ENCODE measurements around the gene SLC2A11.
A peak's percentile ranks its signal among the peaks of the same experiment; 100 is the strongest.

The SLC2A11 gene

GRCh38 chr22:23834793-23835483 lies 22.7 kb upstream of the SLC2A11 start:
- no peak overlapping the region for H3K9ac ChIP-seq (ENCODE audit: low read length)
- H4K20me1 ChIP-seq (ENCODE audit: low read depth, low read length): peaks cover 3% of the 10 kb centered on the region; the same call in 1 of the 2 replicates
- peak overlapping the region; percentile 90; the same call in 1 of the 2 replicates for H3K27ac ChIP-seq (ENCODE audit: low read depth, low read length)
- H2AFZ ChIP-seq (ENCODE audit: low read depth, low read length, severe bottlenecking): no peak overlapping the region
- H3K36me3 ChIP-seq (ENCODE audit: low read length): no peaks in the 10 kb centered on the region
- H3K27me3 ChIP-seq (ENCODE audit: low read length): no peaks in the 10 kb centered on the region
- TF ChIP-seq CTCF (IDR thresholded peaks at IDR 0.05; ENCODE audit: insufficient read depth, low read length, poor library complexity, severe bottlenecking): no peak
- TF ChIP-seq EZH2phosphoT487 (conservative IDR thresholded peaks at IDR 0.05; ENCODE audit: low read length): no peak
- no peak overlapping the region for H3K4me2 ChIP-seq (ENCODE audit: low read depth, low read length, poor library complexity, severe bottlenecking)
- no peaks in the 10 kb centered on the region for H3K9me2 ChIP-seq (replicated peaks; ENCODE audit: insufficient read depth, low read length)
- peaks cover 25% of the 10 kb centered on the region; the same call in 1 of the 2 replicates for H3F3A ChIP-seq (ENCODE audit: insufficient read depth)
- H3K4me3 ChIP-seq (ENCODE audit: insufficient read depth, low read length, poor library complexity, severe bottlenecking): no peak overlapping the region
- no peaks in the 10 kb centered on the region for H3K9me3 ChIP-seq (ENCODE audit: insufficient read depth, low read length)
- H3K79me2 ChIP-seq (ENCODE audit: insufficient read depth, low read length): peaks cover 23% of the 10 kb centered on the region

- Histone ChIP-seq H3K9me3 (ENCODE audit: insufficient read depth, low read length) (no peaks in the 10 kb centered on the region), H3K27ac (ENCODE audit: low read depth, low read length) (peak overlapping the region; percentile 90), H3F3A (ENCODE audit: insufficient read depth) (peaks cover 20% of the 10 kb centered on the region; the same call in 1 of the 2 replicates), H4K20me1 (ENCODE audit: low read depth, low read length) (no peaks in the 10 kb centered on the region; the same call in 1 of the 2 replicates), H3K9me2 (replicated peaks; ENCODE audit: insufficient read depth, low read length) (no peaks in the 10 kb centered on the region), H3K4me3 (ENCODE audit: insufficient read depth, low read length, poor library complexity, severe bottlenecking) (no peak overlapping the region), H2AFZ (ENCODE audit: low read depth, low read length, severe bottlenecking) (no peak overlapping the region), H3K27me3 (ENCODE audit: low read length) (no peaks in the 10 kb centered on the region), H3K79me2 (ENCODE audit: insufficient read depth, low read length) (peaks cover 16% of the 10 kb centered on the region), H3K9ac (ENCODE audit: low read length) (no peak overlapping the region), H3K36me3 (ENCODE audit: low read length) (no peaks in the 10 kb centered on the region), H3K4me2 (ENCODE audit: low read depth, low read length, poor library complexity, severe bottlenecking) (no peak overlapping the region)
- TF ChIP-seq EZH2phosphoT487 (conservative IDR thresholded peaks at IDR 0.05; ENCODE audit: low read length) (no peak), CTCF (IDR thresholded peaks at IDR 0.05; ENCODE audit: insufficient read depth, low read length, poor library complexity, severe bottlenecking) (no peak)
Measured at GRCh38 chr22:23835484-23836144, 22.1 kb upstream of the SLC2A11 start.

- Histone ChIP-seq H3K9me2 (replicated peaks; ENCODE audit: insufficient read depth, low read length) (no peaks in the 10 kb centered on the region), H3K36me3 (ENCODE audit: low read length) (no peaks in the 10 kb centered on the region), H3K27me3 (ENCODE audit: low read length) (no peaks in the 10 kb centered on the region), H3K9ac (ENCODE audit: low read length) (no peak overlapping the region), H3K27ac (ENCODE audit: low read depth, low read length) (peak overlapping the region; percentile 90), H3F3A (ENCODE audit: insufficient read depth) (peaks cover 20% of the 10 kb centered on the region; the same call in 1 of the 2 replicates), H3K9me3 (ENCODE audit: insufficient read depth, low read length) (no peaks in the 10 kb centered on the region), H3K4me2 (ENCODE audit: low read depth, low read length, poor library complexity, severe bottlenecking) (no peak overlapping the region), H2AFZ (ENCODE audit: low read depth, low read length, severe bottlenecking) (no peak overlapping the region), H3K4me3 (ENCODE audit: insufficient read depth, low read length, poor library complexity, severe bottlenecking) (no peak overlapping the region), H4K20me1 (ENCODE audit: low read depth, low read length) (no peaks in the 10 kb centered on the region; the same call in 1 of the 2 replicates), H3K79me2 (ENCODE audit: insufficient read depth, low read length) (peaks cover 13% of the 10 kb centered on the region)
- TF ChIP-seq CTCF (IDR thresholded peaks at IDR 0.05; ENCODE audit: insufficient read depth, low read length, poor library complexity, severe bottlenecking): no peak
- no peak for TF ChIP-seq EZH2phosphoT487 (conservative IDR thresholded peaks at IDR 0.05; ENCODE audit: low read length)
Measured at GRCh38 chr22:23836281-23836680, 21.4 kb upstream of the SLC2A11 start.

All from SU-DHL-6 (cell line).